Measurements from ENCODE around the gene SMAD7.

DNA sequence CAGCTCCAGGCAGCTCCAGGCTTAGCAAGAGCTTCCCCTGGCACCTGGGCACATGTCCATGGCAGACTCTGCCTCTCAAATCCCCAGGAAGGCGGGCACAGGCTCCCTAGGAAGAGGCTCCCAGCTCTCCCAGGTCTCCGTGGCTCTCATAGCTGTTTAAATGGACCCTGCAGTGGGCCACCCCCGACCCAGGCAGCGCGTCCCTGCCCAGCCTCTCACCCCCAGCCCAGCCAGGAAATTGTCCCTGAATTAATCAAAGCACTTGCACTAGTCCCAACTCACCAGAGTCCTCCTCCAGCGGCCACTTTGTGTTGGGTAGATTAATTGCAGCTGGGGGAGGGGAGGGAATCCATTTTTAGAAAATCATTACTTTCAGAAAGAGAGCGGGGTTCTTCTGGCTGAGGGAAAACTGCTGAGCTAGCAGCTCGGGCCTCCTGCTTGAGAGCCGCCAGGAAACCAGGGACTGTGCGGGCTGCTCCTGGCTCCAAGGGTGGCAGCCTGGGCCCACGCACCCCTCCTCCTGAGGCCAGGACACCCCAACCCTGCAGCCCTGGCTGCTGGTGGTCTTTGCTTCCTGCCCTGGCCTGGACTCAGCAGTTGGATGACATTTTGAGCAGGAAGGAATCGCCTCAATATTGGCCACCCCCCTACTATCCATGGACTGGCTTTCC is 36.0 kb downstream of the SMAD7 start:
- no peak for TF ChIP-seq RARB (CRISPR knock-in tag; IDR thresholded peaks at IDR 0.05)
- TF ChIP-seq, protein P1, sequence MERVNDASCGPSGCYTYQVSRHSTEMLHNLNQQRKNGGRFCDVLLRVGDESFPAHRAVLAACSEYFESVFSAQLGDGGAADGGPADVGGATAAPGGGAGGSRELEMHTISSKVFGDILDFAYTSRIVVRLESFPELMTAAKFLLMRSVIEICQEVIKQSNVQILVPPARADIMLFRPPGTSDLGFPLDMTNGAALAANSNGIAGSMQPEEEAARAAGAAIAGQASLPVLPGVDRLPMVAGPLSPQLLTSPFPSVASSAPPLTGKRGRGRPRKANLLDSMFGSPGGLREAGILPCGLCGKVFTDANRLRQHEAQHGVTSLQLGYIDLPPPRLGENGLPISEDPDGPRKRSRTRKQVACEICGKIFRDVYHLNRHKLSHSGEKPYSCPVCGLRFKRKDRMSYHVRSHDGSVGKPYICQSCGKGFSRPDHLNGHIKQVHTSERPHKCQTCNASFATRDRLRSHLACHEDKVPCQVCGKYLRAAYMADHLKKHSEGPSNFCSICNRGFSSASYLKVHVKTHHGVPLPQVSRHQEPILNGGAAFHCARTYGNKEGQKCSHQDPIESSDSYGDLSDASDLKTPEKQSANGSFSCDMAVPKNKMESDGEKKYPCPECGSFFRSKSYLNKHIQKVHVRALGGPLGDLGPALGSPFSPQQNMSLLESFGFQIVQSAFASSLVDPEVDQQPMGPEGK (CRISPR knock-in tag; IDR thresholded peaks at IDR 0.05; ENCODE audit: borderline replicate concordance): no peak
- no peak for TF ChIP-seq ZC3H10 (CRISPR knock-in tag; IDR thresholded peaks at IDR 0.05)
- TF ChIP-seq, protein P2, sequence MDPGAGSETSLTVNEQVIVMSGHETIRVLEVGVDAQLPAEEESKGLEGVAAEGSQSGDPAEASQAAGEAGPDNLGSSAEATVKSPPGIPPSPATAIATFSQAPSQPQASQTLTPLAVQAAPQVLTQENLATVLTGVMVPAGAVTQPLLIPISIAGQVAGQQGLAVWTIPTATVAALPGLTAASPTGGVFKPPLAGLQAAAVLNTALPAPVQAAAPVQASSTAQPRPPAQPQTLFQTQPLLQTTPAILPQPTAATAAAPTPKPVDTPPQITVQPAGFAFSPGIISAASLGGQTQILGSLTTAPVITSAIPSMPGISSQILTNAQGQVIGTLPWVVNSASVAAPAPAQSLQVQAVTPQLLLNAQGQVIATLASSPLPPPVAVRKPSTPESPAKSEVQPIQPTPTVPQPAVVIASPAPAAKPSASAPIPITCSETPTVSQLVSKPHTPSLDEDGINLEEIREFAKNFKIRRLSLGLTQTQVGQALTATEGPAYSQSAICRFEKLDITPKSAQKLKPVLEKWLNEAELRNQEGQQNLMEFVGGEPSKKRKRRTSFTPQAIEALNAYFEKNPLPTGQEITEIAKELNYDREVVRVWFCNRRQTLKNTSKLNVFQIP (CRISPR knock-in tag; IDR thresholded peaks at IDR 0.05; ENCODE audit: borderline replicate concordance, low read depth): no peak
- no peak for TF ChIP-seq ZNF70 (CRISPR knock-in tag; IDR thresholded peaks at IDR 0.05)
- no peak for TF ChIP-seq GLIS3 (CRISPR knock-in tag; IDR thresholded peaks at IDR 0.05)
- TF ChIP-seq ZNF8 (CRISPR knock-in tag; IDR thresholded peaks at IDR 0.05): no peak
- TF ChIP-seq ARNTL (CRISPR knock-in tag; IDR thresholded peaks at IDR 0.05; ENCODE audit: borderline replicate concordance, low read depth): no peak
- TF ChIP-seq TCF4 (CRISPR knock-in tag; IDR thresholded peaks at IDR 0.05; ENCODE audit: borderline replicate concordance): no peak
